HG03159 (cell line): ENCODE data around the gene CRTC2.
A peak's percentile ranks its signal among the peaks of the same experiment; 100 is the strongest.

Experiments used
- ATAC-seq: cut with Tn5 transposase; IDR thresholded peaks from one replicate; pipeline ENCODE4 v1.9.1; 2021; ENCODE audit warnings: mild to moderate bottlenecking, moderate library complexity; ENCODE audit not compliant: unreplicated experiment

The CRTC2 gene

DNA sequence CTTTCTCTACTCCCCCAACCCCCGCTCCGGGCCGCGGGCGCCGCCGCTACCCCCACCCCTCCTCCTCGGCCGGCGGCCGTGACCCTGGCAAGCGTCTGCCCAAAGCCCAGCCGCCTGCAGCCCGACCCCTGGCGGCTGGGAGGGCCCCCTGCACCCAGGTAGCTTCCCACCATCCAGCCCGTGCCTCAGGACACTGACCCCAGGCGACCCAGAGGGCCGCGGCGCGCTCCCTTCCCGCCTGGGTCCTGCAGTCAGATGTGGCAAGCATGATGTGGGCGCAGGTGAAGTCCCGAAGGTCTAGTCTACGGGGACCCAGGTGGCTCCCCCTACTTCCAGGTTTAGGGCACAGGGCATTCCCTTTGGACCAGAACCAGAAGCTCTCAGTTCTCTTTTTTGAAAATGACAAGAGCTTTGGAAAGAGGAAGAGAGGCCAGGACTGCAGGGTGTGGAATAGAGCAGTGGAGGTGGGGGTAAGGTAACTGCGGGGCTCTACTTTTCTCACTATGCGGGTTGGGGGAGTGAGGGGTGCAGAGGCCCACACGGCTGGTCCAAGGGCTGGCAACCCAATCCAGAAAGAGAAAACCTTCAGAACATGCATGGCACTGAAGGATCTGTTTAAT, 11.7 kb downstream of the CRTC2 start, which contains the start of gene DENND4B:
TSS of gene DENND4B (minus strand) at position 97 of the 620 bp plus-strand sequence. CDS start 2,344 bp downstream, outside the sequence.
- peak; percentile 50 for ATAC-seq

GRCh38 chr1:153945795-153946621, 12.4 kb downstream of the CRTC2 start:
- ATAC-seq: peak; percentile 68

DNA sequence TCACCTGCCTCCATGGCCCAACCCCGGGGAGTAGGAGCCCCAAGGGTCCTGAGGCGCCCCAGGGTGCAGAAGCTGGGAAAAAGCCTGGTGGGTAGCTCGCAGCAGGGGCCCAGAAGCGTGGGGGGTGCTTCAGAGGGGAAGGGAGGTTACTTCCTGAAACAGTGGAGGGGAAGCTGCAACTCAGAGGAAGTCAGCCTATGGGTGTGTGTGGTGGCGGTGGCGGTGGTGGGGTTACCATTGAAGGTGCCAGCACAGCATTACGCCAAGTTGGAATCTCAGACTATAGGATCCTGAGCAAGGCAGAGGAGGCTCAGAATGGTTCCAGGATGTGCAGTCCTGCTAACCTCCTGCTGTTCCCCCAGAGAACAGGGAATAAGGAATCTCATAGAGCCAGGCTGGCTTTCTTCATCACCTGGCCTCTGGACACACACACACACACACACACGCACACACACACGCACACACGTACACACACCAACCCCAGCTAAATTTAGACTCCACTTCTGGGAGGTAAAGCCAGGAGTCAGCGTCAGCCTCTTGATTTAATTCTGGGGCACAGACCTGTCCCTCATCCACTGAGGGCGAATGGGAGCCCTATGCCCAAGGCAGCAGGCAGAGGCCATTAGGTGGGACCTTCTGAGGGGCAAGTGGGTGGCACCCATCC, 13.1 kb downstream of the CRTC2 start:
- ATAC-seq: no peak

GRCh38 chr1:153944827-153945117, 13.6 kb downstream of the CRTC2 start:
- ATAC-seq: no peak

DNA sequence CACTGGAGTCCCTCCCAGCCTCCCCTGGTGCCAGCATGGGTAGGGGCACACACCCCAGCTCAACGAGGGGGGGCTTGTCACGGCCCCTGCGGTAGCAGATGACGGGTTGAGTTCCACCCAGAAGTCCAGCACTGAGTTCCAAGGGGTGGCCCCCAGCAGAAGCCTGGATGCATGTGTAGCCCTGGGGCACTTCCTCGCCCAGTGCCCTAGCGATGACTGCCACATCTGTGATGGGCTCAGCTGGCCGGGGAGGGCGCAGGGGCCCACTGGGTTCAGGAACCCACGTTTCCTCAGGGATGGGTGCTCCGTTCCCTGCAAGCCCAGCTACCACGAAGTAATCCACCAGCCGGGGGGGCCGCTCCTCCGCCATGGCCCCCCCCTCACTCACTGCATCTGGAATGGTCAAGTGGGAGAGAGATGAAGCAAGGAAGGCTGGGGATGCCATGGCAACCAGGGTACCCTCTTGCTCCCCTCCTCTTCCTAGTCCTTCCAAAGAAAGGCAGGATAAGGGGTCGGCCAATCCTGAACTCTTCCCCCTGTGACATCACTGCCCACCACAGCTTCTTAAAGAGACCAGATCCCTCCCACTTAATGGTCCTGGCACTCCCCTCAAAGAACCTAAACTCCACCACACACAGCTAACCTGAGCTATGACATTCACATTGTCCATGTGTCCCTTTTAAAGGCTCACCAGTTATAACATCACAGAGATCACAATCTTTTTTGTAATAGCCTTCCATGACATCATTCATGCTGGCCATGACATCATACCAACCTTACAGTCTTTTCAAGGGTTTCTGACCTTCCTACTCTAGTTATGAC, 14.2 kb downstream of the CRTC2 start:
- no peak for ATAC-seq

GRCh38 chr1:153942766-153943549, 15.5 kb downstream of the CRTC2 start:
- ATAC-seq: no peak

DNA sequence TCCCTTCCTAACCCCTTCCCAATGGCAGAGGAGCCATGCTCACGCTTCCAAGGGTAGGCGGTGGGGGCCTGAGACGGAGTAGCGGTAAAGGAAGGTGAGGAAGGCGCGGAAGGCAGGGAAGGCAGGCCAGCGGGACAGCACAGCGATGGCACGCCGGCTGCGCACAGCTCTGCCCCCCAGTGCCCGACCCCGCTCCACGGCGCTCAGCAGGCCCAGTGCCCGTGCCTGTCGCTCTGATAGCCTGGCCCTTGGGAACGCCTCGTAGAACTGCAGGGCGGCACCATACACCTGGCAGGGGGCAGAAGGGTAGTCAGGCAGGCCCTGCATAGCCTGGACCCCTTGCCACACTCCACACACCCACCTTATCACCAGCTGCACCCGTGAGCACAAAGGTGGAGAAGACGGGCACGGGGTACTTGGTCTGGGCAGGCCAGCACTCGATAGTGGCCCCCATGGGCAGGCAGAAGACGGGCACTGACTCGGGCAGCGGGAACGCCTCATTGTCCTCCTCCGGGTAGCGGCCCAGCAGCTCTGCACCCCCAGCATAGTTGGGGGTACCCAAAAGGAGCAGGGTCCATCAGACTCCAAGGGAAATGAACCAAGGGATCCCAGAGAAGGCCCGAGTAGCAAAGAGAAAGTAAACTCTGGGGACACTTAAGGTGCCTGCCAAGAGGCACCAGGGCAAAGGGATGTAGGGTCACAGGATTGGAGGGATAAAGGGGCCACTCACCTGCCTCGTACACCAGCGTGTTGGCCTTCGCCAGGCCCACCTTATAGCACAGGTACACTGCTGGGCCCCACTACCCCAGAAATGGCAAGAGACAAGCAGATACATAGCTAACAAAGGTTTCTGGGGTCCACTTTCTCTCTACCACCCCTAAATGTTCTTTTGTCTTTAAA, 16.3 kb downstream of the CRTC2 start:
- ATAC-seq: no peak

GRCh38 chr1:153940756-153941155, 17.7 kb downstream of the CRTC2 start:
- ATAC-seq: no peak

- ATAC-seq: no peak
Measured at GRCh38 chr1:153939476-153939875, 18.9 kb downstream of the CRTC2 start.

- ATAC-seq: no peak
Measured at GRCh38 chr1:153938996-153939395, 19.4 kb downstream of the CRTC2 start.

DNA sequence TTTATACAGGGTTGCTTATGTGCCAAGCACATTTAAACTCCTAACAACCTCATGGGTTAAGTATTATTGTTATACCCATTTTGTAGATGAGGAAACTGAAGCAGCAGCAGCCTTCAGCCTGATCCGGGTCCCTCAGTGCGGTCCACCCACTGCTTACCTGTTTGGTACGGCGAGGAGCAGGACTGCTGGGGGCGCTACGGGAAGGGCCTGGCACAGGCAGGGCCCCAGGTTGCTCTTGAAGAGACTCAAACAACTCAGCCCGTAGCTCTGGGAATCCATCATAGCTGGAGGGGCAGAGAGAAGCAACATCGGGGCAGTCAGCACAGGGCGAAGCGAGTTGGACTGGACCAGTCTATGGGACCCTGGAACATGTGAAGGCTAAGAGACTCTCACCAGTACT, 21.1 kb downstream of the CRTC2 start:
- no peak for ATAC-seq

- ATAC-seq: no peak
Measured at GRCh38 chr1:153936011-153936802, 22.2 kb downstream of the CRTC2 start.

DNA sequence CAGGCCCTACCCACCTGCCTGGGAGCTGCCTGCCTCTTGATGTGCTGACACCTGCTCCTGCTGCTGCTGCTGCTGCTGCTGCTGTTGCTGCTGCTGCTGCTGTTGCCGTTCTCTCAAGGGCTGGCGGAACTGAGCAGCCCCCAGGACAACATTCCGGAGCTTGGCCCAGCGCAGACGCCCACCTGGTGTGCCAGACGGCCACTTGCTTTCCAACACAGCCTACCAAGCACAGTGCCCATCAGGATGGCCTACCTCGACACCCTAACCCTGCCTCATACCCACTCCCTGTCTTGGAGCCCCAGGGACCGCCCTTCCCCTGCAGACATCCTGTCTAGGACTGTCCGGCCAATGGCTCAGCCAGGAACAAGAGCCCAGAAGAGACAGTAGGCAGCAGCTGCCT, 23.7 kb downstream of the CRTC2 start:
- no peak for ATAC-seq

- ATAC-seq: no peak
Measured at GRCh38 chr1:153933955-153934354, 24.5 kb downstream of the CRTC2 start.

DNA sequence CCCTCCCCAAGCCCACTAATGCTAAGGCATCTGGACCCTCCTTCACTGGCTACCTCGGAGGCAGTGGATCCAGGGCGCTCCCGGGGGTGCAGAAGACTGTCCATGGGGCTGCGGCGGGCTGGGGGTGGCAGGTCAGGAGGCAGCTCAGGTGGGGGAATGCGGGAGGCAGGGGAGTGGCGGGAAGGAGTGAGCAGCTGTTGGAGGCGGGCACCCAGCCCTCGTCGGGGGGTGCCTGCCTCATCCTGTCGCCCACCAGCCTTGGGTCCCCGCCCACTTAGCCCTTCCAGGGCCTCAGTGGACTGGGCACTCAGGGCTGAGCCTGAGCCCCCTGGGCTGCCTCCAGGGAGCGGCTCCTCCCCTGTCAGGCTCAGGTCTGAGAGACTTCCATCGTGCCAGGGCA, 25.0 kb downstream of the CRTC2 start:
- no peak for ATAC-seq

GRCh38 chr1:153932156-153933131, 26.0 kb downstream of the CRTC2 start:
- no peak for ATAC-seq
